ENCODE results near the gene ZNF605.

DNA sequence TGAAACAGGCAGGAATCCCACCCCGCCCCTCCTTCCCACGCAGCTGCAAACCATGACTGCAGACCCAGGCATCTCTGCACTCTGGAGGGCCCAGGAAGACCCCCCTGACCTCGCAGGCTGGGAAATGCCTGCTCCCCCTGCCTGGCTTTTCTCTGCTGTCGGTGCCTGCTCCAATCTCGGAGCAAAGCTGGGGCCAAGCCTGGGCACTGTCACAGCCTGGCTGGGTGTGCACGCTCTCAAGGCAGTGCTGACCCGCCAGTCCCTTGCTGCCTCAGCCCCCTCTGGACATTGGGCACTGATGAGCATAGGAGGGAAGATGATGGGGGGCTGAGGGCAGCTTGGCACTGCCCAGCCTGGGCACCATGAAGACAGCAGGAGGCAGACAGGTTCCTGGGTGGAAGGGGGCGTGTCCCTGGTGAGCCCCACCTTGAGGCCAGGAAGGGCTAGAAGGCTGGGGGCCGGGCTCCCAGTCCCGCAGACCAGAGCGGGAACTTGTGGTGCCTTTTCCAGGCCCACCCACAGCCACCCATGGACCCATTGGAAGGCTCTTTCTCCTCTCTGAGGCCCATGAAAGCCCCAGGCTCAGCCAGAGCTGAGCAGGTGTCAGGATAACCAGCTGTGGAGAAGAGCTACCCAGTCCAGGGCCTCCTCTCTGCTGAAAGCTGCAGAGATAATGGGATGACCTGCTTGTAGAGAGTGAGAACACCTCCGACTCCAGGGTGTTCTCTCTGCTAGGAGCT lies 10.7 kb upstream of the ZNF605 start:
- TF ChIP-seq, protein P1, sequence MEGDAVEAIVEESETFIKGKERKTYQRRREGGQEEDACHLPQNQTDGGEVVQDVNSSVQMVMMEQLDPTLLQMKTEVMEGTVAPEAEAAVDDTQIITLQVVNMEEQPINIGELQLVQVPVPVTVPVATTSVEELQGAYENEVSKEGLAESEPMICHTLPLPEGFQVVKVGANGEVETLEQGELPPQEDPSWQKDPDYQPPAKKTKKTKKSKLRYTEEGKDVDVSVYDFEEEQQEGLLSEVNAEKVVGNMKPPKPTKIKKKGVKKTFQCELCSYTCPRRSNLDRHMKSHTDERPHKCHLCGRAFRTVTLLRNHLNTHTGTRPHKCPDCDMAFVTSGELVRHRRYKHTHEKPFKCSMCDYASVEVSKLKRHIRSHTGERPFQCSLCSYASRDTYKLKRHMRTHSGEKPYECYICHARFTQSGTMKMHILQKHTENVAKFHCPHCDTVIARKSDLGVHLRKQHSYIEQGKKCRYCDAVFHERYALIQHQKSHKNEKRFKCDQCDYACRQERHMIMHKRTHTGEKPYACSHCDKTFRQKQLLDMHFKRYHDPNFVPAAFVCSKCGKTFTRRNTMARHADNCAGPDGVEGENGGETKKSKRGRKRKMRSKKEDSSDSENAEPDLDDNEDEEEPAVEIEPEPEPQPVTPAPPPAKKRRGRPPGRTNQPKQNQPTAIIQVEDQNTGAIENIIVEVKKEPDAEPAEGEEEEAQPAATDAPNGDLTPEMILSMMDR (IDR thresholded peaks at IDR 0.05): no peak
- TF ChIP-seq POLR2A (IDR thresholded peaks at IDR 0.05) (no peak), EP300 (IDR thresholded peaks at IDR 0.05) (no peak)
